Activated CD8-positive, alpha-beta memory T cell treated with anti-CD3 and anti-CD28 coated beads for 24 hours (primary cell): ENCODE results near the gene PRUNE2.
"Not testable (repeated sequence)": the region's sequence is repeated elsewhere in the genome, so short reads cannot be mapped to it uniquely, and the experiment has no call there.

Experiments used
- DNase-seq: peaks from one replicate; pipeline ENCODE4 v3.0.0-alpha.2; 2020

The PRUNE2 gene

DNA sequence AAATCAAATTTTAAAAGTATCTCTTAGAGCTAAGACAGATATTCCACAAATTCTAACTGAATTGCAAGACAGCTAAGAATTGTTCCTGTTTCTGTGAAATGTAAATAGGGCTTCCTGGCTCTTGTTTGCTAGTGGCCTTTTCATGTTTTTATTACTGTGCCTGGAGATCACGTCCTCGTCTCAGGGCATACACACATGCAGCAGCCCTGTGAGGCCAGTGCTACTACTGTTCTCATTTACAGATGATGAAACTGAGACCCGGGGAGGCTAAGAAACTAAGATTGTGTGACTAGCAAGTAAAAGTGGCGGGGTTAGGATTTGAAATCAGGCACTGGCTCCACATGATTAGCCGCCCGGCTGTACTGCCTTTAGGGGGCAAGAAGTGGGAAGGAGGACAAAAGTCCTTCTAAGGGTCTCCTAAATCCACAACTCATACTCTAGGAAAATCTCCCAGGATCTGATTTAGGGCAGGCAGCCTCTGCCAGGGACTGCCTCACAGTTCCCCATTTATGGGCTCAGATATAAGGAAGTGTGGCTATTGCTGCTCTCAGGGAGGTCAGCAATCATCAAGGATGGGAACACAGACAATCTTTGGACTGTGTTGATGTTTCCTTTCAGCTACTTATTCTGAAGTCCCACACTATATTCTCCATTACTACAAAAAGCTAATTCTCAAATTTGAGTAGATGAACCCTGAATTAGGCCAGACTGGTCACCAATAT, 7.9 kb downstream of the PRUNE2 start:
- no peak for DNase-seq

DNA sequence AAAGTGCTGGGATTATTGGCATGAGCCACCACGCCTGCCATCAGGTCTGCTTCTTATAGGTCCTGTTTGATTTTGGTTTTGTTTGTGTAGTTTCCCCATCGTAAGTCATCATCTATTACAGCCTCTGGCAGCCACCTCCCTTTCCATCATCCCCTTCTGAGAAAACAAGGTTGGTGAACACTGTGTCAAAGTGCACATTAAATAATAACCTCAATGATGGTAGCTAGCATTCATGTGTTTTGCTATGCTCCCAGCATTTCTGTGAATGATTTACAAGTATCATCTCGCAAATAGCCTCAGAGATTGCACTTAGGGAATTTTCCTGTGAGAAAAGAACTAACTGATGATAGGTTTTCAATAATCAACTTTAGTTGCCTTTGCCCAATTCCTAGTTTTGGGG, 9.9 kb downstream of the PRUNE2 start:
- no peak for DNase-seq

DNA sequence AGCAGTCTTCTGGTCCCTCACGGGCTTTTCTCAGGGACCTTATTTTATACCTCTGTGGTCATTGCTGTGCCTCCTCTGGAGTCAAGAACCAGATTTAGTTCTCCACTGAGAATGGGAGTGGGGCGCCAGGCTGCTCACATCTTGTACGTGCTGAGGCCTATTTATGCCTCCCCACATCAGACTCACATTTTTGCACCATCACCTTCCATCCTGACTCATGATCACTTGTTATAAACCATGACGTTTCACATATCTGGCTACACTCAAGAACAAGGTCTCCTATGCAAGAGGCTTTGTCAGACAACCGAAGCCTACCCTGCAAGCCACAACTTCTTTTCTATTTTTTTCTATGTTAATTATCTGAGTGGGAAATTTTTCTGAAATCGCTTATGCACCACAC, 10.7 kb downstream of the PRUNE2 start:
- DNase-seq = no peak

DNA sequence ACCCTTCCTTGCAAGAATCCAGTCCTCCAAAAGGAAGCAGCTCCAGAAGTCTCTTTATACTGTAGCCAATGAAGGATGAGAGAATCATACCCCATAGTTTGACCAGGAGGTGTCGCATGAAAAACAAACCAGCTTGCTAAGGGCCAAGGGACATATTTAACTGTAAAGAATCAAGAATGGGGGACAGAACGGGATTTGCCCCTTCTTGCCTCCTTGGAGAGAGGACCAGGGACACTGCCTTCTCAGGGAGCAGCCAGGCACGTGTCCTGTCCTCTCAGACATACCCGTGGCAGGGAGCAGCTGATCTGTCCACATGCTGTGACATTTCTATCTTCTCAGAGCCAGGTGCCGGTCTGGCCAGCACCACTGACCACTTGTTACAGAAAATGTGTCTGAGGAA, 11.7 kb downstream of the PRUNE2 start:
- DNase-seq = no peak

DNA sequence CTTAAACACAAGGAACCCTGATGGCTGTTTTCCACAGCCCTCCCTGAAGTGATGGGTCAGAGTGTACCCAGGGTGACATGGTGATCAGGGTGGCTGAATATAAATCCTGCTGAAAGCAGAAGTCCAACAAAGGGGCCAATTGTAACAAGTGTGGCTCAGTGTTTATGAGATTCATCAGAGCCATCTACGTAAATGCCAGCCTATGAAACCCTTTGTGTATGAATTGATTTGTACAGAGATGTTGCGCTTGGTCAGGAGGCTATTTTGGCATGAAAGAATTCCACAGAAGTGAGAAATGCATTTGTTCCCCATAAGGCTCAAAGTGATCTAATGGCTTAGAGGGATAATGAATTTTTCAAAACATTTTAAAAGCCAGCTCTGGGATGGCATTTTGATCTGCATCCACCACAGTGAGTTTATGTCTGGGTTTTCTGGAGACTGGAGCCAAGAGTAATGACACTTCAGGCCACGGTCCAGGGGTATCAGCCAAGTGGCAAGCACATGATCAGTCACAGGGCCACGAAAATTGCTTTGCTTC, 12.4 kb downstream of the PRUNE2 start:
- DNase-seq = no peak

DNA sequence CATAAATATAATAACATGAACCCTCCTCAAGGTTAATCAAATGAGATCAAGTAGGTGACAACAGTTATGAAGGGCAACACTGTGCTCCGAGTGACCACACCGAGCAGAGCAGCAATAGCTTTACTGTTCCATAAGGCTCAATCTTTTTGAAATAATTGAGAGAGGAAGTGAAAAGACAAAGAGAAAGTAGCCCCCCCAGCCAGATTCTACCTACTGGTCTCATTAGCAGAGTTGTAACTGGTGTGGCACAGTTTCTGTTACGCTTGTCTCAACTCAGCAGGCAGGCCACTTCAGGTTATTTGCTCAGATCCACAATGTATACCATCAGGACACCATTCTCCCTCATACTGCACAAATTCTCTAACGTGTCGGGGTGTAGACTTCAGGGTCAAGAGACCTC, 14.0 kb downstream of the PRUNE2 start:
- DNase-seq = no peak

DNA sequence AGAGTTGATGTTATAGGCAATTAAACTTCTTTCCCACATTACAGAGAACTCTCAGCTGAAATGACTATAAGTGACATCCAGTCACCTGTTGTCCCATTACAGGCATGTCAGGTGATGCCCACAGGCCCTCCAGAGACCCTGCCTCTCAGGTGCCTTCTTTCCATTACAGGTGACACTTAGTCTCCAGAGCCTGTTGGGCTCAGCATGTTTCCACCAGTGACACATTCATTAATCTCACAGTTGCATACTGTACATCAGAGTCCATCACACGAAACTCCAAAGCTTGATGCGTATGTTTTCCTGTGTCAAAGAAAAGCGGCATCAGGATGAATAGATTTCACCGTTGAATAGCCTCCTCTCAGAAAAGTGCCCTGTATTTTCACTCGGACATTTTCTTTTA, 14.6 kb downstream of the PRUNE2 start:
- no peak for DNase-seq

DNA sequence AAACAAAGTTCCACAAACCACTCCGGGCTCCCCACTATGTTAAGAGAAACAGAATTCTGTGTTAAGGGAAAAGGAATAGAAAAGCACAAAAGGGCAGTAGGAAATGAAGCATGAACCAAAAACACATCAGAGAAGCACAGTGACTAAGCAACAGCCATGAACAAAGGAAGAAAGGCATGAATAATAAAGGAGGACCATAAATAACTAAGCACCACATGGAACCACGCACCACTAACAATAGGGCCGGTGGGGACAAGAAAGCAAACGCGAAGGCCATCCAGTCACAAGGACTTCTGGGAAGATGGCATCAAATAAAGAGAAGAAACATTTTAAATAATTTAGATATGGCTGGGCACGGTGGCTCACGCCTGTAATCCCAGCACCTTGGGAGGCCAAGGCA, 18.0 kb downstream of the PRUNE2 start:
- no peak for DNase-seq

DNA sequence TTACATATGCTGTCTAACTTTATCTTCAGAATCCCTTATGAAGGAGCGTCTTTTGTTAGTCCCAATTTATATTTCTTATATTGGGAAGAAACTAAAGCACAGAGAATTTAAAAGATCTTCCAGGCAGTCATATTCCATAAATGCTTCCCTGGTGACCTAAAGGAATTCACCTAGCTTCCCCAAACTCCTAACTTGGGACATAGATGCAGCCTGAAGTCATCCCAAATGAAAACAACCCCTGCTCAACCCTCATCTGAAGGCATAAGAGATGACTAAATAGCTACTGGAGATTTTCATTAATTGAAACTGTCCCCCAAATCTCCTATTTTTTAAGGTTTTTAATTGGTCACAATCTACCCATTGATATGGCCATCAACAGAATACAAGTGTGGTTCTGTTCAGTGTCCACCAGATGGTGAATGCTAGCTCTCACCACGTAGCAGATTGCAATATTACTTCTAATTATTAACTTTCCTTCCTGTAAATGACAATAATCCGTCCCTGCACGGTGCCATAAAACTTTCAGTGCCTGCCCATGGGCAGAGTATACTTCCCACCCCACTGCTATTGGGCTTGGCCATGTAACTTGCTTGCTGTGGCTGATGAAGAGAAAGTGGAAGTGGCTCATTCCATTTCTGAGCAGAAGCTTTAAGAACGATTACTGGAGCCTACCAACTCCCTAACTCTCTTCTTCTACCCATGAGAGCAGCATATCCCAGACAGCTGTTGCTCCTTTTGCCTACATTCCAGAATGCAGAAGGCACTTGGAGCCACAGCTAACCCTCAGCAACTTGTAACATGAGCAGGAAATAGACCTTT, 18.7 kb downstream of the PRUNE2 start:
- no peak for DNase-seq

DNA sequence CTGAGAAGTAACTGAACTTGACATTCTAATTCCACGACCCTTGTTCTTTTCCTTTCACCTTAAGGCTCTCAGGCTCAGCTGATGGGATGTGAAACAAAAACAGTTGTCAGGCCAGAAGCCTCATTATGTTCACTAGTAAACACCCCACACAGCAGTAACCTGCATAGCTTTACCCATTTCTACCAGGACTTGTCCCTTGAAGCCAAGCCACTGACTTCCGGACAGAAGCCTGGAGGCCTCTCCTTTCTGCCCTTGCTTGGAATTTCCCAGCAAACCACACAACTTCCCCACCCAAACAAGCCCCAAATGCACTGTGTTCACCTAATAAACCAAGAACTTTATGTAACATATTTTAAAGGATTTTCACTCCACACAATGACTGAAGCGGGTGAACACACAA, 19.6 kb downstream of the PRUNE2 start:
- no peak for DNase-seq

DNA sequence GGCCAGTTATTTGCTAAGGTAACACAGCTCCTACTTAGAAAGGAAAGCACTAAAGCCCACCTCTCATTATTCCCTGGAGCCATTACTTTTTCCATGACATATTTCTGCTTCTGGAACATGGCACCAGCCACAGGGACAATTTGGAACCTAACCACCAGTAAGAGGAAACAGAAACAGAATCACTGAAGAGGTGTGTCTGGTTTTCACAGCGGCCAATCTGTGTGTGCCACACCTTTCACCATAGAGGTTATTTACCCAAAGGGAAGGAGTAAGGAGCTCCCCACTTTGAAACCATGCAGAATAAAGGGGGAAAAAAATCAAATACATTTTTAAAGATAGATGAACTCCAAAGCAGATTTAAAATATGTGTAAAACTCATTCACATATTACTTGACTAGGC, 21.1 kb downstream of the PRUNE2 start:
- no peak for DNase-seq

DNA sequence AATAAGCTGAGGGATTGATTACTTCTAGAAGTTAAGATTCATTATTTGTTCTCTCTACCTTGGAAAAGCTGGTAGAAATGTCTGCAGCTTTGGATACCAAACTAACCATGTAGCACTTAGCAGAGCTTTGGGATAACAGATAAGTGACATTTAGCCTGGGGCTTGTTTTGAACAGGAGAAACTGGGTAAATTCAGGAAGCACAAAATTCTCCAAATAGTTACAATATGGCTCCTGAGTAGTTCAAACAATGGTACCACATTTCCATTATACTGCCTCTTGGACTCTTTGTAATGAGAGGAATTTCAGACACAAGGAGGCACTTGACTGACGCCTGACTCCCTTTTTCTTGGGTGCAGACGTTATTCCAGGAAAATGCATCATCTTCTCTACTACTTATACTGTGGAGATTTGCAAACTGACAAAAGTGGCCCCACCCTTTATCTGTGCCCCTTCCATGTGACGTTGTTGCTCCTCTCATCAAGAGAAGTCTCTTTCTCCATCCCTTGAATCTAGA, 22.5 kb downstream of the PRUNE2 start:
- DNase-seq = no peak

DNA sequence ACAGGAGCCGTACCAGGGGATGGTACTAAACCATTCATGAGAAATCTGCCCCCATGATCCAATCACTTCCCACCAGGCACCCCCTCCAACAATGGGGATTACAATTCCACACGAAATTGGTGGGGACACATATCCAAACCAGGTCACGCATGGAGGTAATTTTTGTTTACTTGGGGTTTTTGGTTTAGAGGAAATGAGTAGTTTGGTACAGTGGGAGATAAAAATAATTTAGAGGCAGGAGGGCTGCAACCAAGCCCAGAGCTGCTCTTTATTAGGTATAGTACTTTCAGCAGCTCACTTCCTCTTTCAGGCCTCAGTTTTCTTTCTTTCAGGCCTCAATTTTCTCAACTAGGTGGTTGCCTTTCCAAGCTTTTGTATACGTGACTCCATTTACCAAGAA, 23.2 kb downstream of the PRUNE2 start:
- DNase-seq = no peak

DNA sequence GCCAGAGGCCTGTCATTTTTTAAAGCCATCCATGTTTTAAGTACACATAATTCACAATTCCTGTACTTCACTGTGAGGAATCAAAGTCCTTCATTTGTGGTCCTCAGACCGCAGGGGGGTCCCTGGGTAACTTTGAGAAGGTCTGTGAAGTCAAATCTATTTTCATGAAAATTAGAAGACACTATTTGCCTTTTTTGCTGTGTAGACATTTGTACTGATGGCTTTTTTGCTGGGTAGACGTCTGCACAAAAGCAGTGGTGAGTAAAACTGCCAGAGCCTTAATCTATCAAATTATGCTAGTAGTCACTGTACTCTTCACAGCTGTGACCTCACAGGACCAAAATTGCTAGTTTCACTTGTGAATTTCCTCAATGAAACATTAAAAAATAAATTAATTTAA, 25.7 kb downstream of the PRUNE2 start:
- no peak for DNase-seq

DNA sequence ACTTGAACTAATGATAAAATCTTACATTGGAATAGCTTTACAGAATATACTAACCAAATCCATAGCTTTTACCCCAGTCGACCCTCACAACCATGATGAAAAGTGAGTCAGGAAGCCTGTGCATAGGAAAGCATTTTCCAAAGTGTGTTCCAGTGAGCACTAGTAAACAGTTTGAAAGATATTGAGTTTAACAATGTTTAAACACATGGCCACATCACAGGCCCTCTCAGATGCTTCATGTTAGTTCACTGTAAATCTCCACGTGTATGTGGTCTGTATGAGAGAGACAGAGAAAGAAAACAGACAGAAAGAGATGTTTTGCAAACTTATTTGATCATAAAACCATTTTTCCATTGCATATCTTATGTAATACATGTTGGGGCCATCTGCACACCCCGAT, 27.0 kb downstream of the PRUNE2 start:
- DNase-seq = no peak

DNA sequence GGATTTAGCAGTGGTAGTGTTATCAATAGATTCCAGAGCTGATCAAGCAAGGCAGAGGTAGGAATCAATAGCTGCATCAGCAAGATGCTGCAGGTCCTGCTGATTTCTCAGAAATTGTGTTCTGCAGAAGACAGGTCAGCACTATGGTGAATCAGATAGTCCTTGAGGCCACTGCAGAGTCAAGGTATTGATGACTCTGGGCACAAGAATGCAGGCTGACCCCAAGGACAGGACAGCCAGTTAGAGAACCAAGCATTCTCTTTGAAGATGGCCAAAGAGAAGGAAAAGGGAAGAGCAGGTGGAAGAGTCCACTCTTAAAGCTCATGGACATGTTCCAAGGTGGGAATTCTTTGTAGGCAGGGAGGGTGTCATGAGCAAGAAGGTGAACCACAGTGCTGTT, 28.0 kb downstream of the PRUNE2 start:
- no peak for DNase-seq

DNA sequence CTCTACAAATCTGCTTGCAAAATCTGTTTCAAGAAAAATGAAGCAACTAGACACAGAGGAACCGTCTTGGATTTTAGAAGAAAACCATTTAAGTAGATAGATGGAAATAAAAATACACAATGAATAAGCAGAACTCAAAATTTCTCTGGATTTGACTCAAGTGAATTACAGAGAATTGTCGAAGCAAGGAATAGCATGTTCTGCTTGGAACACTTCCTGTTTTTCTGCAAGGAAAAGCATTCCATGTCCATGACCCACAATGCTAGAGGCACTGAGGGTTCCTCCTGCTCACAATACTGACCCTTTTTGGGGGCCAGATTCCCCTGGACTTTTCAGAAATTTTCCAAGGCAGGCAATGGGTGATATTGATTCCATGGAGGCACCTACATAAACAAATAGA, 29.8 kb downstream of the PRUNE2 start:
- no peak for DNase-seq

DNA sequence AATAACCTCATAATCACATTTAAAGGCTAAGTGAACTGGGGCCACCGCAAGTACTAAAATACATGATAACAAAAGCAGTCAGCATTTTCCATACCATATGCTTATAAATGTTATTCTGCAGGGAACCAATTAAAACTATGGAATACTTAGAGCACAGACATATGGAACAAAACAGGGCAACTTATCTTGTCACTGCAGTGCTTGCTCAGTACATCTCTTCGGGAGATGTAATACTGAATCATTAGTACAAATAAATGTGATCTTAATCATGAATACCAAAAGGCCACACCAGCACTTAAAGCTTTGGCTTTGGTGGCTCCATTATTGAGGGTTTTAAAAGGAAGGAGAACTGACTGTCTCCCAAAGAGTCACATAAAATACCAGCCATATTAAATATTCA, 32.1 kb downstream of the PRUNE2 start:
- no peak for DNase-seq

DNA sequence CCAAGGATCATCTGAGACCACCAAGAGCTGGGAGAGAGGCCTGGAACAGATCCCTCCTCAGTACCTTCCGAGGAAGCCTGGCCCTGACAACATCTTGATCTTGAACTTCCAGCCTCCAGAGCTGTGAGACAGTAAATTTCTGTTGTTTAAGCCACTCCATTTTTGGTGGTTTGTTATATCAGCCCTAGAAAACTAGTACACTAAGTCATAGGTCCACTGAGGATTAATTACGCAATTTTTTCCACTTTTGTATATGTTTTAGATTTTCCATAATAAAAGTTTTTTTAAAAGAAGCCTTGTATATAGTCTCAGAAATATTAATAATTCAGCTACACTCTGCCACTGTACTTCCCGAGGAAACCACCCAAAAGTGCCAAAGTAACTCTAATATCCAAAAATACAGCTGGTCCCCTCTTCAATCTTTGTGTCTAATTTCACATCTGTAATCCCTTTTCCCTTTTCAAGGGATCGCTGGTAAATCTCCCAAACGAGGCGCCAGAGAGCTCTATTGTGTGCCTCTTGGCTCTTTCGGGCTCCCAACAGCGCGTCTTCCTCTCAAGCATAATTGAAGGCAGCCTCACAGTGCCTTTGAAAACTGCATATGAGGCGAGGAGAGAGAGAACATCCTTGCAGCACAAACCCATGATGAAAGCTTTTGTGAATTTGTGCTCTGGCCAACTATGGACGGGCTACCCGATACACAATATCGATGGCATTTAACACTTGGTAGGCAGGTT, 32.7 kb downstream of the PRUNE2 start:
- no peak for DNase-seq

DNA sequence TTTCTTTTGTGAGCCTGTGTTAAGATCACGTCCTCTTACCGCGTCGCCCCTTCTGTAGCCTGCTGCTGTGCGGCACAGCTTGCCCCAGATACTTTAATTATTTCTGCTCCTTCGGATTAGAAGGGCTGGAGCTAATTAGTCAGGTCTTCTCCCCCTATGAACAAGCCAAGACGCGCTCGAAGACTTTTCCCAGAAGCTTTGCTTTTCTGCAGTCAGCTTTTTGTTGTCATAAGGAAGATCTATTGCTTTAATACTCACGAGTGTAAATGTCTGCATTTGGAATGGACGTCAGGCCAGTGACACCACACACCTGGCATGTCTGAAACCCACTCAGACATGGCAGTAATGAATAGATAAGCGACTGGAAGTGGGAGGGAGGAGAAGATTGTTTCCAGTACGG, 37.0 kb downstream of the PRUNE2 start:
- DNase-seq = no peak

DNA sequence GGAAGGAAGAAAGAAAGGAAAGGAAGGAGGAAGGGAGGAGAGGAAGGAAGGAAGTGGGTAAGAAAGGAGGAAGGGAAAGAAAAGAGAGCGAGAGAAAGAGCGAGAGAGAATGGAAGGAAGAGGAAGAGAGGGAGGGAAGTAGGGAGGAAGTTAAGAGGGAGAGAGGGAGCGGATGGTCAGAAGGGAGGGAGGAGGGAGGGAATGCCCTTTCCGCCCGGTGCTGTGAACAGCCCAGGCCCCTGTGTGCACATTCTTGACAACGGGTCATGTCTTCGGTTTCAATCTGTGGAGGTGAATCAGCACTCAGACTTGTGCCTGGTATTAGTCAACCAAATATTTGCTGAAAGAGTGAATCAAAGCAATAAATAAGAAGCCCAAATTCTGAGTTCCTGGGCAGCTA, 39.2 kb downstream of the PRUNE2 start:
- no peak for DNase-seq

DNA sequence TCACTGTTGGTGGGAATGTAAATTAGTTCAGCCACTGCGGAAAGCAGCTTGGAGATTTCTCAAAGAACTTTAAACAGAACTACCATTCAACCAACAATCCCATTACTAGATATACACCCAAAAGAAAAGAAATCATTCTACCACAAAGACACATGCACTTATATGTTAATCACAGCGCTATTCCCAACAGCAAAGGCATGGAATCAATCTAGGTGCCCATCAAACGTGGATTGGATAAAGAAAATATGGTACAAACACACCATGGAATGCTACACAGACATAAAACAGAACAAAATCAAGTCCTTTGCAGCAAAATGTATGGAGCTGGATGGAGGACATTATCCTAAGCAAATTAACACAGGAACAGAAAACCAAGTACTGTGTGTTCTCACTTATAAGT, 42.1 kb downstream of the PRUNE2 start:
- DNase-seq = no peak

DNA sequence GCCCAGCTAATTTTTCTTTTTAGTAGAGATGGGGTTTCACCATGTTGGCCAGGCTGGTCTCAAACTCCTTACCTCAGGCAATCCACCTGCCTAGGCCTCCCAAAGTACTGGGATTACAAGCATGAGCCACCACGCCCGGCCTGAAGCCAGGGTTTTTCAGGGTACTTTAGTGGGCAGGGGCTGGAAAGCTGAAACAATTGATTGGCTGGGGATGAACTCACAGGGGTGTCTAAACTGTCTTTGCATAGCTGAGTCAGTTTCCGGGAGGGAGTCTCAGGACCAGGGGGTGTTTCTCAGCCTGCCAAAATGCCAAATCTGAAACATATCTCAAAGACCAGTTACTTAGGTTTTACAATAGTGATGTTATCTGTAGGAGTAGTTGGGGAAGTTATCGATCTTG, 46.1 kb downstream of the PRUNE2 start:
- no peak for DNase-seq

DNA sequence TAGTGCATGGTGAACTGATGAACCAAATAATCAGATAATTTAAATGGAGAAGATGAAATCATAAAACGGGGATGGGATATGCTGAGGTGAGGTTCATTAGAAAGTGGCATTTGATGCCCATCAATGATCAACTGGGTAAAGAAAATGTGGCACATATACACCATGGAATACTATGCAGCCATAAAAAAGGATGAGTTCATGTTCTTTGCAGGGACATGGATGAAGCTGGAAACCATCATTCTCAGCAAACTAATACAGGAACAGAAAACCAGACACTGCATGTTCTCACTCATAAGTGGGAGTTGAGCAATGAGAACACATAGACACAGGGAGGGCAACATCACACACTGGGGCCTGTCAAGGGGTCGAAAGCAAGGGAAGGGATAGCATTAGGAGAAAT, 47.7 kb downstream of the PRUNE2 start:
- not testable (repeated sequence) for DNase-seq
